ENCODE data around the gene COX6A1.
"Not testable (repeated sequence)": the region's sequence is repeated elsewhere in the genome, so short reads cannot be mapped to it uniquely, and the experiment has no call there.

DNA sequence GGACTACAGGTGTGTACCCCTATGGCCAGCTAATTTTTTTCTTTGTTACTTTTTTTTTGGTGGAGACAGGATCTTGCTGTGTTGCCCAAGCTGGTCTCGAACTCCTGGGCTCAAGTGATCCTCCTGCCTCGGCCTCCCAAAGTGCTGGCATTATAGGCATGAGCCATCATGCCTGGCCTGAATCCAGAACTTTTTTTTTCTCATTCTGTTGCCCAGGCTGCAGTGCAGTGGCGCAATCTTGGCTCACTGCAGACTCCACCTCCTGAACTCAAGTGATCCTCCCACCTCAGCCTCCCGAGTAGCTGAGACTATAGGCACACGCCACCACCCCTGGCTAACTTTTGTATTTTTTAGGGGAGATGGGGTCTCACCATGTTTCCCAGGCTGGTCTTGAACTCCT is 14.6 kb downstream of the COX6A1 start:
- TF ChIP-seq, protein P1, sequence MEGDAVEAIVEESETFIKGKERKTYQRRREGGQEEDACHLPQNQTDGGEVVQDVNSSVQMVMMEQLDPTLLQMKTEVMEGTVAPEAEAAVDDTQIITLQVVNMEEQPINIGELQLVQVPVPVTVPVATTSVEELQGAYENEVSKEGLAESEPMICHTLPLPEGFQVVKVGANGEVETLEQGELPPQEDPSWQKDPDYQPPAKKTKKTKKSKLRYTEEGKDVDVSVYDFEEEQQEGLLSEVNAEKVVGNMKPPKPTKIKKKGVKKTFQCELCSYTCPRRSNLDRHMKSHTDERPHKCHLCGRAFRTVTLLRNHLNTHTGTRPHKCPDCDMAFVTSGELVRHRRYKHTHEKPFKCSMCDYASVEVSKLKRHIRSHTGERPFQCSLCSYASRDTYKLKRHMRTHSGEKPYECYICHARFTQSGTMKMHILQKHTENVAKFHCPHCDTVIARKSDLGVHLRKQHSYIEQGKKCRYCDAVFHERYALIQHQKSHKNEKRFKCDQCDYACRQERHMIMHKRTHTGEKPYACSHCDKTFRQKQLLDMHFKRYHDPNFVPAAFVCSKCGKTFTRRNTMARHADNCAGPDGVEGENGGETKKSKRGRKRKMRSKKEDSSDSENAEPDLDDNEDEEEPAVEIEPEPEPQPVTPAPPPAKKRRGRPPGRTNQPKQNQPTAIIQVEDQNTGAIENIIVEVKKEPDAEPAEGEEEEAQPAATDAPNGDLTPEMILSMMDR (IDR thresholded peaks at IDR 0.05; ENCODE audit: low read depth, low read length, poor library complexity, severe bottlenecking): not testable (repeated sequence)
- not testable (repeated sequence) for TF ChIP-seq EZH2phosphoT487 (IDR thresholded peaks at IDR 0.05; ENCODE audit: borderline replicate concordance, low read length)
